C1 segment of cervical spinal cord (tissue), 14 donors: Measurements from ENCODE around the gene ATG2B.

Experiments
- DNase-seq, 14 donors: peaks; one replicate each; lab custom pipeline; 2025; lab: John Stamatoyannopoulos, UW

Gene ATG2B

GRCh38 chr14:96309133-96309895 is 53.8 kb downstream of the ATG2B start:
- no peak for DNase-seq

GRCh38 chr14:96307434-96307833 is 55.7 kb downstream of the ATG2B start:
- no peak for DNase-seq

- DNase-seq, result no peak
Measured at GRCh38 chr14:96304956-96305355, 58.2 kb downstream of the ATG2B start.

- no peak for DNase-seq
Measured at GRCh38 chr14:96303981-96304380, 59.2 kb downstream of the ATG2B start.

GRCh38 chr14:96299441-96299840 is 63.7 kb downstream of the ATG2B start:
- DNase-seq, result peak in 2 of 14 donors; percentile 3 to 14

GRCh38 chr14:96297997-96298515 is 65.1 kb downstream of the ATG2B start:
- no peak for DNase-seq

GRCh38 chr14:96297000-96297399 is 66.1 kb downstream of the ATG2B start:
- peak in 1 of 14 donors; percentile 3 for DNase-seq

- no peak for DNase-seq
Measured at GRCh38 chr14:96294246-96294645, 68.9 kb downstream of the ATG2B start.

GRCh38 chr14:96287856-96288255 is 75.3 kb downstream of the ATG2B start:
- DNase-seq, result no peak

GRCh38 chr14:96286251-96286650 is 76.9 kb downstream of the ATG2B start:
- DNase-seq, result no peak

- DNase-seq, result no peak
Measured at GRCh38 chr14:96285667-96286066, 77.5 kb downstream of the ATG2B start.

GRCh38 chr14:96284430-96284829 is 78.7 kb downstream of the ATG2B start:
- no peak for DNase-seq

- DNase-seq, result no peak
Measured at GRCh38 chr14:96284008-96284407, 79.1 kb downstream of the ATG2B start.

GRCh38 chr14:96281486-96281885 is 81.7 kb downstream of the ATG2B start:
- DNase-seq, result peak in 1 of 14 donors; percentile 52

- DNase-seq, result no peak
Measured at GRCh38 chr14:96280104-96280503, 83.0 kb downstream of the ATG2B start.

GRCh38 chr14:96279564-96279963 is 83.6 kb downstream of the ATG2B start:
- DNase-seq, result no peak

GRCh38 chr14:96277890-96278289 is 85.3 kb downstream of the ATG2B start:
- DNase-seq, result no peak

- peak in 13 of 14 donors; percentile 6 to 78 (median 46) for DNase-seq
Measured at GRCh38 chr14:96275177-96276112, 87.7 kb downstream of the ATG2B start.

GRCh38 chr14:96274543-96274942 is 88.6 kb downstream of the ATG2B start:
- peak in 6 of 14 donors; percentile 20 to 36 (median 32) for DNase-seq

GRCh38 chr14:96274122-96274521 is 89.0 kb downstream of the ATG2B start:
- no peak for DNase-seq

GRCh38 chr14:96273629-96274028 is 89.5 kb downstream of the ATG2B start:
- no peak for DNase-seq

GRCh38 chr14:96272777-96273473 is 90.2 kb downstream of the ATG2B start:
- DNase-seq, result no peak
